ENCODE measurements around the gene MAML1.

DNA sequence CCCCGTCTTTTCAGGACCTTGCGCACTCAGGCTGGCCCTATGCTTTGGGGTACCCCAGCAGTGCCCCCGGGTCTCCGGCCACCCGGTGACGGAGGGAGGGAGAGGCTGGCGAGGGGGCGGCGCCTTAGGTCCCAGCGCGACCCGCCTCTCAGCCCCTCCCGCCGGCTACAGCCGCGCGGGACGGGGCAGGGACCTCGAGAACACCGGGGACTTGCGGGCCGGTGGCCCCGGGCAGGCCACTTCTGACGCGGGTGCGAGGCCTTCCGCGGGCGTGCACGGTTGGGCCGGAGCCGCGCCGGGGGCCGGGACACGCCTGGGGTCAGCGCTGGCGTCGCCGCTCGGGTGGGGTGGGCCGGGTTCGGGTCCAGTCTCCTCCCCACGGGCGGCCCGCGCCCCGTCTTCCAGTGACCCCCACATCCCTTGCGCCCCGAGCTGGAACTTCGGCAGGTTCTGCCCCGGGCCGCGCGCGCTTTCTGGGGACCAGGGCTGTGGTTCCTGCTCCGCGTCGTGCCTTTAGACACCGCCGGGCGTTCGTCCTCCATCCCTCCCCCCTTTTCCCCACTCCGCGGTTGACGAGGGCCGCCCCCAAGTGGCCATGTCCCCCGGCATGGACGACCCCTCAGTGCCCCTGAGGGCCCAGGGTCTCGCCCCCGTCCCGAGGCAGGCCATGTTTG, 84.3 kb downstream of the MAML1 start:
- TF ChIP-seq, protein P1, sequence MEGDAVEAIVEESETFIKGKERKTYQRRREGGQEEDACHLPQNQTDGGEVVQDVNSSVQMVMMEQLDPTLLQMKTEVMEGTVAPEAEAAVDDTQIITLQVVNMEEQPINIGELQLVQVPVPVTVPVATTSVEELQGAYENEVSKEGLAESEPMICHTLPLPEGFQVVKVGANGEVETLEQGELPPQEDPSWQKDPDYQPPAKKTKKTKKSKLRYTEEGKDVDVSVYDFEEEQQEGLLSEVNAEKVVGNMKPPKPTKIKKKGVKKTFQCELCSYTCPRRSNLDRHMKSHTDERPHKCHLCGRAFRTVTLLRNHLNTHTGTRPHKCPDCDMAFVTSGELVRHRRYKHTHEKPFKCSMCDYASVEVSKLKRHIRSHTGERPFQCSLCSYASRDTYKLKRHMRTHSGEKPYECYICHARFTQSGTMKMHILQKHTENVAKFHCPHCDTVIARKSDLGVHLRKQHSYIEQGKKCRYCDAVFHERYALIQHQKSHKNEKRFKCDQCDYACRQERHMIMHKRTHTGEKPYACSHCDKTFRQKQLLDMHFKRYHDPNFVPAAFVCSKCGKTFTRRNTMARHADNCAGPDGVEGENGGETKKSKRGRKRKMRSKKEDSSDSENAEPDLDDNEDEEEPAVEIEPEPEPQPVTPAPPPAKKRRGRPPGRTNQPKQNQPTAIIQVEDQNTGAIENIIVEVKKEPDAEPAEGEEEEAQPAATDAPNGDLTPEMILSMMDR (conservative IDR thresholded peaks at IDR 0.05; ENCODE audit: low read length) = no peak
- TF ChIP-seq EZH2phosphoT487 (IDR thresholded peaks at IDR 0.05; ENCODE audit: borderline replicate concordance) = no peak

Measured in Loucy (cell line).